Esophagus squamous epithelium (tissue), 5 donors: ENCODE data around the gene PRIMPOL. TPM values are rescaled to one million over a fixed set of nuclear protein-coding genes. Genes with fewer than 3 reads are reported as not detected.

ENCODE experiments used
- DNase-seq: peaks from one replicate; lab custom pipeline; 2025; lab: John Stamatoyannopoulos, UW
- H3K27ac ChIP-seq, 4 donors: fragments of 200-600 bp; sonication (generic); one replicate each; pipeline ENCODE4 v1.5.1; 2016 to 2019; ENCODE audit warnings: mild to moderate bottlenecking in 1 of 4
- H3K27me3 ChIP-seq, 4 donors: fragments of 200-600 bp; sonication (generic); 1 replicate in 3 of 4; 2 replicates in 1 of 4; pipeline versions ENCODE4 v1.5.1 to v1.6.0; 2017 to 2021; ENCODE audit warnings: antibody characterized with exemption in 1 of 4
- H3K36me3 ChIP-seq, 3 donors: fragments of 200-600 bp; sonication (generic); one replicate each; pipeline ENCODE4 v1.5.1; 2016 to 2019
- H3K4me1 ChIP-seq, 3 donors: fragments of 200-600 bp; sonication (generic); one replicate each; pipeline ENCODE4 v1.5.1; 2017 to 2019
- H3K4me3 ChIP-seq, 4 donors: fragments of 200-600 bp; sonication (generic); 1 replicate in 3 of 4; 2 replicates in 1 of 4; pipeline ENCODE4 v1.5.1; 2016 to 2019; ENCODE audit warnings: mild to moderate bottlenecking in 2 of 4, moderate library complexity in 1 of 4
- H3K9me3 ChIP-seq, 3 donors: fragments of 200-600 bp; sonication (generic); one replicate each; pipeline ENCODE4 v1.5.1; 2016 to 2019
- CTCF ChIP-seq, 6 experiments: fragments of 450-650 bp in 4 of 6; fragments of 200-600 bp in 2 of 6; sonication (generic) in 2 of 6; IDR thresholded peaks; one replicate each; pipeline ENCODE4 v1.5.1; 2016 to 2019; ENCODE audit warnings: antibody characterized with exemption in 6 of 6, mild to moderate bottlenecking in 4 of 6, moderate library complexity in 4 of 6
- POLR2A ChIP-seq, 4 donors: fragments of 450-650 bp; IDR thresholded peaks; one replicate each; pipeline ENCODE4 v1.6.1; 2017; ENCODE audit warnings: antibody characterized with exemption in 4 of 4, mild to moderate bottlenecking in 4 of 4, moderate library complexity in 3 of 4
- WGBS, 2 donors: methylation state at CpG; one replicate each; pipeline ENCODE4 v1.1.5; 2018; 5-methylcytosine and 5-hydroxymethylcytosine counted together
- intact Hi-C: fragments of 100-400 bp; cut with DNase I; formaldehyde crosslinking; loops from one replicate; pipeline ENCODE4 v1.15.0; 2022
- total RNA-seq, 4 donors: library from RNA; depleted of rRNA; stranded (reverse); fragments of >200 nt; gene quantifications; one replicate each; pipeline ENCODE4 v1.1.0, GENCODE V29; 2016
- donor health status: DM: yes; HTN: yes; CAD: no.

The PRIMPOL gene
- total RNA-seq, 4 donors from 2014 or later, result 4.5 to 15.6 (median 10.8) TPM

- WGBS, 2 donors, result 92 to 97% methylated on average over 5 of the region's 5 CpGs
- intact Hi-C loops, result no loop called here
- Histone ChIP-seq H3K36me3 (peaks cover 0 to 49% (median 8%) of the 10 kb centered on the region in 3 donors), H3K4me3 (no peak overlapping the region), H3K9me3 (no peaks in the 10 kb centered on the region), H3K4me1 (peaks cover 0 to 15% (median 0%) of the 10 kb centered on the region in 3 donors), H3K27ac (no peak overlapping the region), H3K27me3 (no peaks in the 10 kb centered on the region)
- DNase-seq, result no peak
- TF ChIP-seq CTCF (IDR thresholded peaks at IDR 0.05) (no peak), POLR2A (IDR thresholded peaks at IDR 0.05) (no peak)
Measured at GRCh38 chr4:184675018-184675417, 25.5 kb downstream of the PRIMPOL start.

- intact Hi-C loops, result no loop called here
Measured at GRCh38 chr4:184675821-184676492, 26.4 kb downstream of the PRIMPOL start.

GRCh38 chr4:184680698-184681097 lies 31.2 kb downstream of the PRIMPOL start:
- no peaks in the 10 kb centered on the region for H3K27me3 ChIP-seq
- no peak for TF ChIP-seq CTCF (IDR thresholded peaks at IDR 0.05)
- no peak for TF ChIP-seq POLR2A (IDR thresholded peaks at IDR 0.05)
- peak overlapping the region; percentile 7 to 72 (median 54) for H3K27ac ChIP-seq
- peaks cover 0 to 30% (median 0%) of the 10 kb centered on the region in 3 donors for H3K4me1 ChIP-seq
- 41 to 53% methylated on average over 9 of the region's 9 CpGs for WGBS, 2 donors
- no peaks in the 10 kb centered on the region for H3K9me3 ChIP-seq
- peaks cover 0 to 9% (median 0%) of the 10 kb centered on the region in 3 donors for H3K36me3 ChIP-seq
- no peak overlapping the region for H3K4me3 ChIP-seq
- intact Hi-C loops, result no loop called here
- DNase-seq, result no peak

More at GRCh38 chr4:184675821-184676492, 26.4 kb downstream of the PRIMPOL start:
- no peaks in the 10 kb centered on the region for H3K27me3 ChIP-seq
- peaks cover 0 to 41% (median 8%) of the 10 kb centered on the region in 3 donors for H3K36me3 ChIP-seq
- H3K9me3 ChIP-seq, result no peaks in the 10 kb centered on the region
- H3K4me1 ChIP-seq, result peaks cover 0 to 18% (median 0%) of the 10 kb centered on the region in 3 donors
- no peak overlapping the region for H3K27ac ChIP-seq
- TF ChIP-seq POLR2A (IDR thresholded peaks at IDR 0.05) (no peak), CTCF (IDR thresholded peaks at IDR 0.05) (no peak)
- no peak overlapping the region for H3K4me3 ChIP-seq
- WGBS, 2 donors, result 78 to 90% methylated on average over 3 of the region's 3 CpGs
- no peak for DNase-seq

GRCh38 chr4:184681916-184682315 lies 32.4 kb downstream of the PRIMPOL start:
- no peak for DNase-seq
- 85 to 88% methylated on average over 1 of the region's 1 CpG for WGBS, 2 donors
- TF ChIP-seq POLR2A (IDR thresholded peaks at IDR 0.05), result no peak
- no peak for TF ChIP-seq CTCF (IDR thresholded peaks at IDR 0.05)
- no peaks in the 10 kb centered on the region for H3K9me3 ChIP-seq
- H3K27me3 ChIP-seq, result no peaks in the 10 kb centered on the region
- peaks cover 0 to 30% (median 0%) of the 10 kb centered on the region in 3 donors for H3K4me1 ChIP-seq
- no peak overlapping the region for H3K4me3 ChIP-seq
- H3K27ac ChIP-seq, result peak overlapping the region in 2 of 4 donors; percentile 68 to 72
- H3K36me3 ChIP-seq, result peaks cover 0 to 17% (median 0%) of the 10 kb centered on the region in 3 donors
- intact Hi-C loops, result no loop called here

- DNase-seq, result no peak
- Histone ChIP-seq H3K27ac (peak overlapping the region in 3 of 4 donors; percentile 36 to 39 (median 38)), H3K4me1 (peaks cover 0 to 46% (median 3%) of the 10 kb centered on the region in 3 donors), H3K27me3 (no peaks in the 10 kb centered on the region), H3K4me3 (no peak overlapping the region), H3K9me3 (no peaks in the 10 kb centered on the region), H3K36me3 (peaks cover 0 to 17% (median 0%) of the 10 kb centered on the region in 3 donors)
- intact Hi-C loops, result no loop called here
- WGBS, 2 donors, result 54 to 71% methylated on average over 5 of the region's 5 CpGs
- TF ChIP-seq POLR2A (IDR thresholded peaks at IDR 0.05), result no peak
- TF ChIP-seq CTCF (IDR thresholded peaks at IDR 0.05), result no peak
Measured at GRCh38 chr4:184684491-184685189, 35.1 kb downstream of the PRIMPOL start.
